Measurements from ENCODE around the gene REXO4. TPM values are rescaled to one million over a fixed set of nuclear protein-coding genes. Genes with fewer than 3 reads are reported as not detected.

The REXO4 gene
- total and polyA plus RNA-seq, 4 donors: 7.4 to 12.1 (median 9.1) TPM

- DNase-seq (ENCODE audit: low spot score): no peak
- H3K9ac ChIP-seq (ENCODE audit: low read depth in 1 of 2, low read length in 2 of 2): no peak overlapping the region
Observed at GRCh38 chr9:133445293-133445969, 27.6 kb upstream of the REXO4 start.

More at GRCh38 chr9:133445293-133445969, 27.6 kb upstream of the REXO4 start:
- Histone ChIP-seq H3K4me1 (ENCODE audit: control insufficient read depth in 4 of 4, insufficient read depth in 4 of 4, low read length in 3 of 4) (peaks cover 4 to 16% (median 11%) of the 10 kb centered on the region in 4 donors), H3K4me3 (ENCODE audit: low read depth in 1 of 3, low read length in 3 of 3) (no peak overlapping the region), H3K27ac (ENCODE audit: low read depth in 1 of 2, low read length in 2 of 2) (no peak overlapping the region), H3K27me3 (ENCODE audit: control insufficient read depth in 4 of 4, insufficient read depth in 4 of 4, low read length in 3 of 4) (no peaks in the 10 kb centered on the region), H3K9me3 (ENCODE audit: control insufficient read depth in 4 of 4, low read length in 3 of 4) (no peaks in the 10 kb centered on the region), H3K36me3 (ENCODE audit: control insufficient read depth in 4 of 4, insufficient read depth in 3 of 4, low read depth in 1 of 4, low read length in 3 of 4) (no peaks in the 10 kb centered on the region)
- TF ChIP-seq ATF3 (IDR thresholded peaks at IDR 0.05) (no peak), SP1 (IDR thresholded peaks at IDR 0.05) (no peak), RAD21 (IDR thresholded peaks at IDR 0.05) (no peak), YY1 (IDR thresholded peaks at IDR 0.05) (no peak), FOXA2 (IDR thresholded peaks at IDR 0.05) (no peak), HNF4G (IDR thresholded peaks at IDR 0.05) (no peak), GABPA (IDR thresholded peaks at IDR 0.05 in 1 of 2, conservative IDR thresholded peaks at IDR 0.05 in 1 of 2) (no peak), ZBTB33 (IDR thresholded peaks at IDR 0.05) (no peak), RXRA (IDR thresholded peaks at IDR 0.05) (no peak), CTCF (IDR thresholded peaks at IDR 0.05; ENCODE audit: low read depth, low read length, missing input control) (no peak), REST (IDR thresholded peaks at IDR 0.05) (no peak), FOXA1 (IDR thresholded peaks at IDR 0.05) (no peak), JUND (IDR thresholded peaks at IDR 0.05) (no peak), EGR1 (IDR thresholded peaks at IDR 0.05; ENCODE audit: low read depth in 2 of 2) (no peak), NR2F2 (IDR thresholded peaks at IDR 0.05) (no peak), TAF1 (conservative IDR thresholded peaks at IDR 0.05) (no peak)
- WGBS: 91% methylated on average over 23 of the region's 23 CpGs
